CD4-positive, alpha-beta T cell treated with Interferon alpha-2 for 1 hour (primary cell): ENCODE results near the gene AKAP13.

Source experiments
- DNase-seq, 2 donors: peaks; one replicate each; pipeline ENCODE4 v3.0.0-alpha.2; 2020 to 2022

AKAP13 gene

DNA sequence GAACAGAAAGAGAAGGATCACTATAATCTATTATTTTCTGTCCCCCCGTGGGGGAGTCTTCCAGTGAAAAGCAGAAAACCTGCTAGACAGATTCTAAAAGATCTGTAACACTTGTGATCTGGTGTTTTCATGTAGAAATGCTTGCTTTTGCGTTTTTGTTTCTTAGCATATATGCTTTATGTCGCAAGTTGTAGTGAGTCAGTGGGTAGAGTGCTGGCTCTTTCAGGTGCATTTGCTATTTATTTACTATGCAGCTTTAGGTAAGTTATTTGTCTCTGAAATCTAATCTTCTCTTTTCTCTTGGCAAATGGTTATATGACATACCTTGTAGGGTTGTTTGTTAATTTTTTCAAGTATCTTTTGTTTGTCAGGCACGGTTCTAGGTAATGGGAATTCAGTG lies 9.4 kb downstream of the AKAP13 start:
- no peak for DNase-seq

DNA sequence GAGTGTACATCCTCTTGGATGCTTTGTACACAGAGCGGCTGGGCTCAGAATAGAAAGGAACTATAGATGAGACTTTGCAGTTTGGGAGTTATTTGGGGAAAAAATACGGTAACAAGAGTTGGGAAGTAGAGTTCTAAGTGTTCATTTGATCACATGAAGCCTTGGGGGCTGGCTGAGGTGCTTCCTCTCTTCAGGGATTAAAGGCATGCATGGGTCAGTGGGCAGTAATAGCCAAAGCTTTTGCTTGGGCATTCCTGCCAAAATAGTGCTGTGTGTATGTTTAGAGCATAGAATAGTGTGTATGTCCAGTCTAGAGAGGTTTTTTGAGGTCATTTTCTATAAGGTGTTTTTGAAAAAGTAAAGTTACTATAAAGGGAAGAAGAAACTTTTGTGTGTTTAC lies 12.8 kb downstream of the AKAP13 start:
- no peak for DNase-seq

DNA sequence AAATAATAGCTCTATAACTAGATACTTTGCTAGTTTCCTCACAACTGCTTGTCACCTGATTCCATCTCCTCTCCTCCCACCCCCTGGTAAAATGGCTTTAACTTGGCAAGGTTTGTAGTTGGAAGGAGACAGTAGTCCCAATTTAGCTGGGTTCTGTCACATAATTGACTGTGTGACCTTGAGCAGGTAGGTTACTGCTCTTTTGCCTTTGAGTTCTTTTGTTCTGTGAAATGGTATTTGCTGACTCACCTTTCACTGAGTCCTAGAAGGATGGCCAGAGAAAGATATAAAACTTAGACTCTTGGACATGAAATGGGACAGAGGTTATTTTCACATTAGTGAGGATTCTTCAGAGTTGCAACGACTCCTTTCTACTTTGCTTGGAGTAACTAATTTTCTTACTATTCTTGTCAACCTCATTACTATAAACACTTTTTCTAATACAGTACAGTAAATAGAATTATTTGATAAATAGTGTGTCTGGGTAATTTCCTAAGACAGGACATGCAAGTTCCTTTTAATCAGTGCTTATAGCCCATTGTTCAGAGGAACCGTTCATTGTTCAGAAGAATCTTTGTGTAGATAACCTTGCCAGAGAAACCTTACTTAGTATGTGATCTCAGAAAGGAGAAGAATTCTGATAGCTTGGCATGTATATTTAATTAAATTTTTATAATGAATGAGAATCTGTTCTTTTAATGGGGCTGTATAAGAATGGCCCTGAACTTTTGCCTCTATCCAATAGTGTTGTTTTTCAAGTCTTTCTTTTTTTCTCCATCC lies 14.3 kb downstream of the AKAP13 start:
- DNase-seq = no peak

DNA sequence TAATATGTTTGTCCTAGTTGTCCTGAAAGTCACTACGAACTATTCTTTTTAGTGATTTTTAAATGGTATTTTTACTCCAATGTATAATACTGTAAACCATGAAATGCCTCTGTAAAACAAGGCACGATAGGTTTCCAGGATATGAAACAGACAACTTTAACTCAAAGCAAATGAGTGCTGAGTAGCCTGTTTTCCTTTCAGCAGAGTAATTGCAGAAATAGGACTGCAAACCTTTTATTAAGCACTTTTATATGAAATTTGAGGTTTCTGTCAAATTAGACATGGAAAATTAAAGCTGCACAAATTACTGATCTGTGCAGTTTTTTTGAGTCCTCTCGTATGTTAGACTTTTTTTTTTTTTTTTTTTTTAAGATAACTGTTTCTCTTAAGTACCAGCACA lies 16.2 kb downstream of the AKAP13 start:
- DNase-seq = no peak

DNA sequence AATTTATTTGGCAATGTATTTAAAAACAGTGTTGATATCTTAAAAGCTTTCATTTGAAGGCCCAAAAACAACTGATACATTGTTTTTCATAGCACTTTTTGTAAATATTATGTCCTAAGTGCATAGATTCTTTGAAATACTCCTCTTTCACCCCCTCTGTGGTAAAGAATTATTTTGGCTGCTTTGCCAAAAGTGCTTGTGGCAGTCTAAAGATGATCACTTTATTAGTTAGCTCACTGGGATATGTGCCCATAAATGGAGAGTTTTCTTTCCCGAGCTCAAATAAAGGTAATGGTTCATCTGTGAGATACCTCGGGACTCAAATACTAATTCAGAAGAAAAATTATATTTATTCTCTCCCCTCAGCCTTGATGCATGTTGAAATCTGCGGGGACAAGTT lies 16.7 kb downstream of the AKAP13 start:
- DNase-seq = no peak

DNA sequence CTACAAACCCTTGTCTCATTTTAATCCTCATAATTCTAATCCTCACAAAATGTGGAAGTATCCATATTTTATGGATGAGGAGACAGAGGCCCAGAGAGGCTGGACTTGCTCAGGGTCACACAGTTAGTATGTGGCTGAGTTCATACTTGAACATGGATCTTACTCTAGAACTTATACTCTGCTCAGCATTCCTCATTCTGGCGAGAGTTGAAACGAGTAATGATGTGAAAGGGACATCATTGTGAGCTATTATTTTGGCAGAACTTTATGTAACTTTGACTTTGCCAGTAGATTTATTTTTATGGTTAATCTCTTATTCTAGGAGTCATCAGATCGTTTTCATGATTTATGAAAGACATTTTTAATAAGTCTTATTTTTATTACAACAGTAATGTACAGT lies 17.5 kb downstream of the AKAP13 start:
- no peak for DNase-seq

DNA sequence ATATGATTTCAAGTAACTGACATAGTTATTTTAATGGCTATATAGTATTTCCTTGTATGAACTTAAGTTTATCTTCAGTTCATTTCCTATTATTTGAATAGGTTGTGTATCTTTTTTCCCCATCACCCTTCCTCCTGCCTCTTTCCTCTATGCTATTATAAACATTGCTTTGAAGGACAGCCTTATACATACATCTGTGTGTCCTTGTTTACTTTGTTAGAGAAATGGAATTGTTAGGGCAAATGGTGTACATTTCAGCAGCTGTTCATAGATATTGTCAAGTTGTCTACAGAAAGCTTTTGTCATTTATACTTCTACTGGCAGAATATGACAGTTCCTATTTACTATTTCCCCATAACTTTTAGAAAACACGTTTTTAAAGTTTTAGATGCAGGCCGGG lies 18.4 kb downstream of the AKAP13 start:
- no peak for DNase-seq

DNA sequence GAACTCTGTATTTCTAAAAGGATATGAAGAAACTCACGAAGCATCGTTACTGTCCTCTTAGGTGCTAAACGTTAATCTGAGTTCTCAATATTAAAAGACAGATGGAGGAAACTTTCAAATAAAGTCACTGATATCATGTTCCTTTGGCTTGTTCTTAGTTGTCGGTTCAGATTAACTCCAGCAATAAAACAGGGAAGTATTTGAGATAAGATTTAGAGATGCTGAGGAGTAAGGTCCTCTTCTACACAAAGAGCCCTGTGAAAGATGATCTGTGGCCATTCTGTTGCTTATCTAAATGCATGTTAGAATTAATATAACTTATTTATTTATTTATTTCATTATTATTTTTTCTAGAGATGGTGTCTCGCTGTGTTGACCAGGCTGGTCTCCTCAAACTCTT lies 19.2 kb downstream of the AKAP13 start:
- no peak for DNase-seq

DNA sequence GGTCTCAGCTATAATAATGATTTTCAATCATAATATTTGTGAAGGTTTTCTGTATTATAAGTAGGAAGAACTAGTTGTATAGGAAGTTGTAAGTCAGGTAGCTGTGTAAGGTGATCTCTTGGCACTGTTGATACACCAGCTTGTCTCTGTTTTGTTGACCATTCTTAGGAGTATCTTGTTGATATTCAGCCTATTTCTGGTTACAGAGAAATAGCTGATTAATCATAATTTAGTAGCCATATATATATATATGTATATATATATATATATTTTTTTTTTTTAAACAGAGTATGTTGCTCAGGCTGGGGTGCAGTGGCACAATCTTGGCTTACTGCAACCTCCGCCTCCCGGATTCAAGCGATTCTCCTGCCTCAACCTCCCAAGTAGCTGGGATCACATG lies 20.2 kb downstream of the AKAP13 start:
- no peak for DNase-seq

DNA sequence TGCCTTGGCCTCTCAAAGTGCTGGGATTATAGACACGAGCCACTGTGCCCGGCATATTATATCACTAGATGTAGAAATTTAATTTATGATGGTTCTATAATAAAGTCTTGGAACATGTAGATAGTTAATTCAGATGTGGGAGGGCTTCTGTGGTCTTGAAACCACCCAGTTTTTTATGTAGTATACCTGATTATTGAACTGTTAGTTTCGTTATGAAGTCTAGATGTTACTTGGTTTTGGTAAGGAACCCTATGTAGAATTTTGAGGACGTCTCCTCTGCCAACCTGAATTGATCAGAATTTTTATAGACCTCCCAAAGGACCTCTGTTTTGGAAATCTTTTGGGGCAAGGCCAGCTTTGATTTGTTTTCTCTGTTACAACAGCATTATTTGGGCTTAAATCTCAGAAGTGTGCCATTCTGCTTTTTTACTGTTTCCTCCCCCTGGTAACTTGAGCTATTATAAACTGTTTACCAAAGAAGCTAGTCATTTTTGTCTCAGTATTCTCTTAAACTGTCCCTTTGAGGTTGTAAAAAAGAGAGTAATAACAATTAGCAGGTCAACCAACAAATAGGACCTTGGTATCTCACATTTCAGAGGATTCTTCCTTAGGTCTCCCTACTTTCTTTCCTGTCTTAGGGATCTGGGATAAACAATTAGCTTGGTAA lies 20.8 kb downstream of the AKAP13 start:
- DNase-seq = no peak

DNA sequence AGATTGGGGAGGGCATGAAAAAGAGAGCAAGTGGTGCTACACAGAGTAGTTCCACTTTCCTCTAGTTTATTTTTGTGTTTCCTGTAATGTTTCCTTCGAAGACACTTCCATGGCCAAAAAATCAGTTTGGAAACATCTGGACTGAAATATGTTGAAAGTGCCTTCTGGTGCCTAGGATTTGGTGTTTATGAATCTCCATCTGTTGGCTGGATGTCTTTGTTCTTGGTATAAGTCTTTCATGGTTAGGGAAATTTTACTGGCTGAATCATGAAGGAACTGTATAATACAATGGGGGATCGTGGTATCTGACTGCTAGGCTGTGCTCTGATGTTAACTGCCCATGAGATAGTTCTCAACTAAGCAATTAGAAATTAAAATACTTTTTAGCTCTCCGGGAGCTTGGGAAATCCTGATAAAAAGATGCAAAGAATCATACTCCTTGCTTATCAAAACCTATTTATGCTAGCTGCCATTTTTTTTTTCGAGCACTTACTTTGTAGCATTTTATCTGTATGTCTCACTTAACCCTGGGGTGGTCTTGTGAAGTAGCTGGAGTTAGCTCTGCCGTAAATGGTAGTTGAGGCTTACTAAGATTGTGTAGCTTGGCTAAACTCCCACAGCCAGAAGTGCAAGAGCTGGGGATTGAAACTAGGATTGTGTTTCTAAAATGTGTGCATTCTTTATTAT lies 21.9 kb downstream of the AKAP13 start:
- DNase-seq = no peak

DNA sequence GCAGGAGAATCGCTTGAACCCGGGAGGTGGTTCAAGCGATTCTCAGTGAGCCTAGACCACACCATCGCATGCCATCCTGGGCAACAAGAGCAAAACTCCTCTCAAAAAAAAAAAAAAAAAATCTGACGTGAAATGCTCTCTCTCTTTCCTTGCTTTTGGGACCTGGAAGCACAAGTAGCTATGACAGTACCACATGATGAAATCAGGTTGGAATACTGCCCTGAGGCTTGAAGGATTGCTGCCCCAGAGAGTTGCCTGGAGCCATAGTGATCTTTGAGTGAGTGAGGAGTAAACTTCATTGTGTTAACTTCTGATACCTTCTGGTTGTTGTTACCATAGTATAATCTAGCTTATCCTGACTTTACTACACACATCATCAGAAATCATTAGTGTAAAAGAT lies 23.3 kb downstream of the AKAP13 start:
- DNase-seq = no peak

DNA sequence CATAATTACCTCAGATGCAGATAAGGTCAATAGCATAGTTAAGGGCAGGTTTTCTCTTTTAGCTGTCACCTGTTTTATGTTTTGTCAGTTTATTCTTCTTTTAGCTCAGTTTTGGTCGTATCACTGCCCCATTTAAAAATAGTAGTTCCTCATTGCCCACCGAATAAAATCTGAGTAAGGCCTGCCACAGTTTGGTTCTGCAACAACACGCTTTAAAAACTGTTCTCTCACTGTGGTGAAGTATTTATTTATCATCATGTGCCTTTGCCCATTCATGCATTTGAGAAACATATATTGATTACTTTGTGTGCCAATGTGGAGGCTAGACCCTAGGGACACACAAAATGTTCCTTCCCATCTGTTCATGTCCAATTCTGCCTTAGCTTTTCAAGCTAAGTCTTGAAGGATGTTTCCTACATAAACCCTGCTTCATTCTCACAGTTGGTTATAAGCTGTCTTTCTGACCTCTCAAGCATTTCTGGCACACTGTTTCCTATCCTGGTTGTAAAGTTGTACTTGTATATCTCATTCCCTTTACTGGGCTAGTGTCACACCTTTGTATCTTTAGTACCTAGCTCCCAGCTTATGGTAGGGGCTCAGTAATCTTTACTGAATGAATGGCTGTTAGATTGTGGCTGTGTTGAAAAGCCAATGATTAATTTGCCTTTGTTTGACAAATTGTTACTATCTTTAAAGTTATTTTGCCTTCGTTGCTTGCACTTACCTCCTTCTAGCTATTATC lies 23.9 kb downstream of the AKAP13 start:
- DNase-seq = no peak

DNA sequence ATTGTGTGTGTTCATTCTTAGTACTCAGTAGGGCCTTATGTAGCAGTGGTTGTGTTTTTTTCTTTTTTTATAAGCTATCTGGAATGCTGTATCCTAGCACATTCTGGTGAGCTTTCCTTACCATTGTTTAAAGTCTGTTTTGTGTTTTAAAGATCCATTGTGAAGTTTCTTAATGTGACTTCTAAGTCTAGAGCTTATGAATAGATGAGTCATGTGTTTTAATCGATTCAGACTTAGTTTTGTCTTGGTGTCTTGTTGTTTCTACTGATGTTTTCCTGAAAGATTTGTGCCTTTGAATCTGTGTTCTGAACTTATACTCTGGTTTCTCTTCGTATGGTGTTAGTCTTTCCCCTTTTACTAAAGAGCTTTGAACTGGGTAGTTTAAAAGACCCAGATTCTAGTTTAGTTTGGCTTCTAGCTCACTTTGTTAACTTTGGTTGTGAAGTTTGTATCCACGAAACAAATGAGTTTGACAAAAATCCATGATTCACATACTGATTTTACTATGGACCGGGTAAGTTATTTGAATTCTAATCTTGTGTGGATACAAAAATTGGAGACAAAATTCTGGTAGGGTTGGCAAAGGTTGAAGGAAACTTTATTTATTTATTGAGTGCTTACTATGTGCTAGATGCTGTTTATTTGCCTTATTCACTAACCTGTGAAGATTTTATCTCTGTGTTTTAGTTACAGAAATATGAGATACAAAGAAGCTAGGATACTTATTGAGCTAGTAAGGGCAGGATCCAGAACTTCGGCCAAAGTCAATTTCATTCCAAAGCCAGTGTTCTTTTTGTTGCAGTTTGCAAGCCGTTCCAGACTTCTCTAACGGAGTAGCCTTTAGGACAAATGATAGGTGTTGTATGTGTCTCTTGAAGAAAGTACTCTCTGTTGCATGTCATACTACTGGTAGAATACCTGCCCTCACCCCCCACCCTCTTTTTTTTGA lies 24.8 kb downstream of the AKAP13 start:
- no peak for DNase-seq

DNA sequence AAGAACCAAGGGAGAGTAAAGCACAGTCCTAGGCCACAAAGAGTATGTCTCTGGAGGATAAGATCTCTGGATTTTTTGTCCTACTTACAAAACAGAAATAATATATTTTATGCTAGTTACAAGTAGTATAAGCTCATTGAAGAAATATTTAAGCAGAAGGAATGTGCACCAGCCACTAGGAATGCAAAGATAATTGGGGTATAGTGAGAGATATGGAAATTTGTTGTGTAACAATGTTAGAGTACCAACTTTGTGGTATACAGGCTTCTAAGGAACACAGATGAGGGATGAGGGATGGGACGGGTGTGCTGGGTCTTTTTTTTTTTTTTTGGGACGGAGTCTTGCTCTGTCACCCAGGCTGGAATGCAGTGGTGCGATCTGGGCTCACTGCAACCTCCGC lies 26.5 kb downstream of the AKAP13 start:
- no peak for DNase-seq

DNA sequence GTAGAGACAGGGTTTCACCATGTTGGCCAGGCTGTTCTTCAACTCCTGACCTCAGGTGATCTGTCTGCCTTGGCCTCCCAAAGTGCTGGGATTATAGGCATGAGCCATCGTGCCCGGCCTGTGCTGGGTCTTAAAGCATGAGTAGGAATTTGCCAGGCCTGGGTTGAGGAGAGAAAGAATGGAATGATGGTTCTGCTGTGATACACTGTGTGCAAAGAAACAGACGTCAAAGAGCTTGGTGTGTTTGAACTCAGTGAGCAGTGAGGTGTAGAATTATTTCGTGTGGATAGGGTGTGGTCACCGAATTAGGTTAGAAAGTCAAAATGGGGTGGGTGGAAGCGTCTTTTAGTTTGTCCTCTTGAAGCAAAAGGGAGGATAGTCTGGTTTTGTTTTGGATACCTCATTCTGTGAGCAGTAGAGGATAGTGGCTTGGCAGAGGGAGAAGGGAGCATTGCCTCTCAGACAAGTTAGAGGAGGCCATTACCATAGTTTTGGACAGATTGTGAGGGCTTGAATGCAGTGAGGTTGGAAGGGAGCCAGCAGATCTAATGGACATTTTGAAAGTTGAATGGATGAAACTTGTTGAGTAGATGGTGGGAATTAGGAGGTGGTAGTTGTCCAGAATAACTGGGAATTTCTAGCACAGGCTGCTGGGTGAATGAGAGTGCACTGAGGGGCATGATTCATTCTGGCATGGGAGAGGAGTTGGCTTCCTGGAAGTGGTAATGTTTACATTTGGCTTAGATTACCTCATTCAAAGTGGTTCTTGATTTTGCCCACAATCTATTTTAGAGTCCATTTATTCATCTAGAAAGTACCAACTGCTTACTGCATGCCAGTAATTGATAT lies 27.2 kb downstream of the AKAP13 start:
- peak; percentile 58 to 61 for DNase-seq

DNA sequence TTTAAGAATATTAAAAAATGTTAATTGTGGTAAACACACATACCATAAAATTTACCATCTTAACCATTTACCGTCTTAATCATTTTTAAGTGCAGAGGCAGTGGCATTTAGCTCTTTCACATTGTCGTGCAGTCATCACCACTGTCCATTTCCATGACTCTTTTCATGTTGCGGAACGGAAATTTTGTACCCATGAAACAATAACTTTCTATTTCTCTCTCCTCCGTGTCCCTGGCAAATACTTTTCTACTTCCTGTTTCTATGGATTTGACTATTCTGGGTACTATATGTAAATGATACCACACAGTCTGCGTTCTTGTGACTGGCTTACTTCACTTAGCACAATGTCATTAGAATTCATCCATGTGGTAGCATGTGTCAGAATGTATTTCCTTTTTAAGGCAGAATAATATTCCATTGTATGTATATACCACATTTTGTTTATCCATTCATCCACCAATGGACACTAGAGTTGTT lies 27.9 kb downstream of the AKAP13 start:
- peak; percentile 34 to 59 for DNase-seq

DNA sequence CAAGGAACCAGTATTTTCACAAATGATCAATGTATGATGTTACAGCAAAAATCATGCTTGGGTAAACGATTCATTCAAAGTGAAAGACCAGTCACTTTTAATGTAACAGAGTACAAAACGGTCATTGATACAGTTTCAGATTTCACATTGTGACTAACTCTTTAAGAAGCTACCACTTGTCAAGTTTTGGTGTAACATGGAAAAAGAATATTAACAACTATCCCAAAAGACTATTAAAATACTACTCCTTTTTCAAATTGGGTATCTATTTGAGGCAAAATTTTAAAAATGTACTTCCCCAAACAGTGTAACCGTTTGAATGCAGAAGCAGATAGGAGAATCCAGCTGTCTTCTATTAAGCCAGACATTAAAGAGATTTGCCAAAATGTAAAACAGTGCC lies 31.7 kb downstream of the AKAP13 start:
- no peak for DNase-seq

DNA sequence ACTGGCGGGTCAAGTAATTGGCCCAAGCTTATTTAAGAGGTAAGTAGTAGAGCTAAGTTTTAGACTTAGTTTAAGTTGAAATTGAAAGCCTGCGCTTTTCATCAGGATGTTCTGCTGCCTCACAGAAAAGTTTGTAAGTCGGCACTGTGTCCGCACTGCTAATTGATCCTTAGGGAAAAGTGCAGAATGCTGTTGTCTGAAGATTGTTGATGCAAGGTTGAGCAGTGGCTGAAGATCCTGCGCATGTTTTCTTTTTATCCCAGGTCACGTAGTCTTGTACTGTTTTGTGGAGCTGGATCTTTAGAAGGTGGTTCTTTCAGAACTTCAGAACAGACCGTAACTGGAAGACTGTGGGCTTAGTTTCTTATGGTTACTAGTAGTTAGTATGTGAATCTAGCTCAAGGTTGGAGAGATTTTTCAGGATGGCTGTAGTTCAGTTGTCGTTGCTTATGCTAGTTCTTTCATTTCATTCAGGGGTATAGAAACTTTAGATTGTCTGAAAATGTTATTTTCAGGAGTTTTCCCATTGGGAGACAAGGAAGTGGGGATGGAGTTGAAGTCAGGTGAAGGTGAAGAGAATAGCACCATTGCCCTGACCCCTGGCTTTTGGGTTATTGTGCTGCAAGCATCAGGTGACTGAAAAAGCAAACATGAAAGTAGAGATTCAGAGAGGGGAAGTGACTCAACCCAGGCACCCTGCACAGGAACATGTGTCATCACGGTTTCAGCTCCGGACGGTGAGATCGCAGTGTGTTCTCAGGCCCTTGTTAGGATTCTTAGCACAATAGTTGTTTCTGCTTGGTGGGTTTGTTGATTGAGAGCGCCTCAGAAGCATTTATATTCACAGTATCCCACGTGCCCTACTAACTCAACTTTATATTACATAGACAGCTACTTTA lies 32.8 kb downstream of the AKAP13 start:
- peak; percentile 79 to 81 for DNase-seq

DNA sequence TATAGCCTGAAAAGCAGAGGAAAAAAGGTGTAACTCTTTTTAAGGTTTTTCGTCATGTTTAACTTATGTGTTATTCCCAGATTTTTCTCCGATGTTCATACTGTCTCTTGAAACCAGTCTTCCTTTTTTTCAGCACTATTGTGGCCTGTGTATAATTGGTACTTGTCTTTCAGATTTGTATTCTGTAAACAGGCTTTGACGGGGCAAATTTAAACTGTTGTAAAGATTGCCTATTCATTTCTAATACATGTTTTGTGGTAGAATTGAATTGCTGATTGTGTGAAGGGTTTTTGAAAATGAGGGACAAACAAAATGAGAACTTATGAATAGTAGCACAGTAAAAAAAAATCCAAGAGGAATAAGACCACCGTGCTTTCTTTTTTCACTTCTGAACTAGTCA lies 33.6 kb downstream of the AKAP13 start:
- DNase-seq = no peak
